ENCODE measurements around the gene FIGN.

Gene FIGN, protein sequence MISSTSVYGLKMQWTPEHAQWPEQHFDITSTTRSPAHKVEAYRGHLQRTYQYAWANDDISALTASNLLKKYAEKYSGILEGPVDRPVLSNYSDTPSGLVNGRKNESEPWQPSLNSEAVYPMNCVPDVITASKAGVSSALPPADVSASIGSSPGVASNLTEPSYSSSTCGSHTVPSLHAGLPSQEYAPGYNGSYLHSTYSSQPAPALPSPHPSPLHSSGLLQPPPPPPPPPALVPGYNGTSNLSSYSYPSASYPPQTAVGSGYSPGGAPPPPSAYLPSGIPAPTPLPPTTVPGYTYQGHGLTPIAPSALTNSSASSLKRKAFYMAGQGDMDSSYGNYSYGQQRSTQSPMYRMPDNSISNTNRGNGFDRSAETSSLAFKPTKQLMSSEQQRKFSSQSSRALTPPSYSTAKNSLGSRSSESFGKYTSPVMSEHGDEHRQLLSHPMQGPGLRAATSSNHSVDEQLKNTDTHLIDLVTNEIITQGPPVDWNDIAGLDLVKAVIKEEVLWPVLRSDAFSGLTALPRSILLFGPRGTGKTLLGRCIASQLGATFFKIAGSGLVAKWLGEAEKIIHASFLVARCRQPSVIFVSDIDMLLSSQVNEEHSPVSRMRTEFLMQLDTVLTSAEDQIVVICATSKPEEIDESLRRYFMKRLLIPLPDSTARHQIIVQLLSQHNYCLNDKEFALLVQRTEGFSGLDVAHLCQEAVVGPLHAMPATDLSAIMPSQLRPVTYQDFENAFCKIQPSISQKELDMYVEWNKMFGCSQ

DNA sequence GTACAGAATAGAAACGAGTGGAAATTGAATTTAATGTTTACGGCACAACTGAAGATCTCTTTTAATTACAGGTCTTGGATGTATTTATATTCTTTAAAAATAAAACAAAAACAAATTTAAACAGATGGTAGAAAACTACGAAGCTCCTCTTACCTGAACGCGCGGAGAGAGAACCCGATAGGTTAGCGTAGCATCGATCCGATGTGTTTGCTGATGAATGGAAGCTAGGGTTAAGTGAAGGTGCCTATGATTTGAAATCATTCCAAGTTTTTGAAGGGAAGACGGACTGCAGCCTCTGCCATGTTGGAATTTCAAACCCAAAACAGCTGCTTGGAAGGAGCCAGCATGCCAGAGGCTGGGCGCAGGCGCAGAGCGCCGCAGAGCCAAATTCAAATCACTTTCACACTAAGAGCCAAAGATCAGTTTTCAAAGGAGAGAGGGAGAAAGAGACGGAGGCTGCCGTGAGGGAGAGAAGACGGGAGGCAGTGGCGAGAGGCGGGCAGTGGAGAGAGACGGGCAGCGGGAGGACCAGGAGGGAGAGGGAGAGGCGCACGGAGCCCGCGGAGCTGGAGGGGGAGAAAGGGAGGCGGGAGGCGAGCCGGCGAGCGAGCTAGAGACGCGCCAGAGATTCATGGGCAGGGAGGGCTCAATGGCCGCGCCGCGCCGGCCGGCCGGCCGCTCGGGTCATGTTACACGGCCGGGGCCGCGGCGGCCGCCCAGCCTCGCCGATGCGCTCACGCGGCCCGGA is at the start of gene FIGN:
TSS of gene FIGN (minus strand) at position 324 of the 748 bp plus-strand sequence. CDS start 1,081 bp downstream, outside the sequence.
- peak; percentile 92 for DNase-seq

DNA sequence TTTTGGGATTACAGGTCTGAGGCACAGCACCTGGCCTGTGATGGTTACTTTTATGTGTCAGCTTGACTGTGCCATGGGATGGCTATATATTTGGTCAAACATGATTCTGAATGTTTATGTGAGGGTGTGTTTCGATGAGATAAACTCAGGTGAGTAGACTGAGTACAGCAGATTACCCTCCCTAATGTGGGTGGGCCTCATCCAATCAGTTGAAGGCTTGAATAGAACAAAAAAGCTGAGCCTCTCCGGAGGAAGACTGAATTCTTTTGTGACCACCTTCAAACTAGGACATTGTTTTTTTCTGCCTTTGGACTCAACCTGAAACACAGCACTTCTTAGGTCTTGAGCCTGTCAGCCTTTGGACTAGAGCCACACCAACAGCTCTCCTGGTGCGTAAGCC is 49.4 kb upstream of the FIGN start:
- DNase-seq = no peak

- no peak for DNase-seq
Observed at GRCh38 chr2:163779970-163780597, 44.3 kb upstream of the FIGN start.

DNA sequence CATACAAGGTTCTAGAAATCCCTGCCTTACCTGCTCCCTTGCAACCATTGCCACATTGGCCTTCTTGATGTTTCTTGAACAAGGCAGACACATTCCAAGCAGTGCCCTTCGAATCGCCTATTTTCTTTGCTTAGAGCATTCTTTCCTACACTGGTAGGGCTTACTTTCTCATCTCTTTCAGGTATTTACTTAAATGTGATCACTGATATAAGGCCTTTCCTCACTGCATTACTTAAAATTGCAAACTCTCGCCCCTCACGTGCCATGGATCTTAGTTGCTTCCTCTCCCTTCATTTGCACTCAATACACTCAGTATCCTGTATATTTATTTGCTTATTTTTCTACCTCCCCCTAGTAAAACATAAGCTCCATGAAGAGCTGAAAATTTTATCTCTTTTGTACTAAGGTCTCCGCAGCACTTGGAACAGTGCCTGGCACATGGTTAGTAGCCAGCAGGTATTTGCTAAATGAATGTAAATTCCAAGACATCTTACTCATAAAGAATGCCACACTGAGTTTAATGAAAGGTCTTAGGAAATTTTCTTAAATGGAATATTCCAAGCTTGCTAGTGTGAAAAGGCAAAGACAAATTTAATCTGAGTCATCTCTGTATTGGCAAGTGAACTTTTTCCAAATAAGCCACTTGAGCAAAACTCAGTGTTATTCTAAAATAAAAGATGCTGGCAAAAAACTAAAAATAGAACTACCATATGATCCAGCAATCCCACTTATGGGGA is 42.4 kb upstream of the FIGN start:
- DNase-seq = no peak

DNA sequence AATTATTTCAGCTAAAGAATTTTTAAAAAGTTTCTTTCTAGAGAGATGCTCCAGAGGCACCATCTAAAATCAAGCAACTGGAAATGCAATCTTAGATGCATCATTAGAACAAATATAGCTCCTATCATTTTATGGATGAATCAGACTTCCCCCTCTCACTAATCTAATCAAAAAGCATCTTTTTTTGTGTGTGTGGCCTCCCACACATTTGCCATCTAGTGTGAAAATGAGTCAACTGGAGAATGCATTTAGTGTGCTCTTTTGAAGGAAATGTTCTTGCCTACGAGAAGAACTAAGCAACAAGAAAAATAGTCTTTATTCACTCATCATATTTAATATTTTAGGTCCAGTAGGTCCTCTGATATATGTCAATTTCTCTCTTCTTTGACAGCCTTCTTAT is 39.5 kb upstream of the FIGN start:
- no peak for DNase-seq

GRCh38 chr2:163774862-163775261 is 39.1 kb upstream of the FIGN start:
- DNase-seq = no peak

- no peak for DNase-seq
Observed at GRCh38 chr2:163773276-163773675, 37.5 kb upstream of the FIGN start.

- DNase-seq = no peak
Observed at GRCh38 chr2:163771596-163771995, 35.8 kb upstream of the FIGN start.

GRCh38 chr2:163768881-163769695 is 33.3 kb upstream of the FIGN start:
- DNase-seq = no peak

GRCh38 chr2:163767097-163767496 is 31.3 kb upstream of the FIGN start:
- DNase-seq = no peak

GRCh38 chr2:163764566-163764965 is 28.8 kb upstream of the FIGN start:
- no peak for DNase-seq

DNA sequence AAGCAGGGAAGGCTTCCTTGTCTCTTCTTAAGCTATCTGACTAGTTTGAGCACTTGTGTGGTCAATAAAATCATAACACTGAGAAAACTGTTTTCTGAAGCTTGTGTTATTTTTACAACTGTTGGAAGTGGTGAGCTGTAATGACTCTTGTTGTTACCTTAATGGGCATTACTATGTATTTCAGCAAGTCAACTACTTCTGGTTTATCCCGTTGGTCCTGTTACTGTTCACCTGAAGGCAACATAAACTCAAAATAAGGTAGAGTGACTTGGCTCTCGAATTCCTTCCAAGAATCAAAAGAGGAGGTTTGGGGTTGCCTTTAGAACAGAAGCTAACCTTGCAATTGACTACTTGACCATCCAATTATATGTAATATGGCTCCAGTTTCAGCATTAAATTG is 23.2 kb upstream of the FIGN start:
- no peak for DNase-seq

DNA sequence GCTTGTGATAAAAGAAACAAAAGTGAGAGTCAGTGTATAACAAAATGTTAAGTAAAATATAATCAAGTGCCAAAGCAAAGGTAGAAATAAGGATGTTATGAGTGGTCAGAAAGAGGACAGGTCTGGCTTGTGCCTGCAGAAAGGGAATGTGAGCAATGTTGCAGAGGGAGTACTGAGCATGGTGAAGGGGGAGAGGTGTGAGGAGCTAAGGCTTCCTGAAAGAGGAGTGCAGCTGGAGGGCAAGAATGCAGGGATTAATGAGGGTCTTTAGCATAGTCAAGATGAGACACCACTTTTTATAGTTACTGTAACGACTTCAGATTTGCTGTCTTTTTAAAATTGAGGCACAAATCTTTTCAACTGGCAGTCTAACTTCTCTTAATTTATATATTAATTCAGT is 22.0 kb upstream of the FIGN start:
- DNase-seq = no peak

DNA sequence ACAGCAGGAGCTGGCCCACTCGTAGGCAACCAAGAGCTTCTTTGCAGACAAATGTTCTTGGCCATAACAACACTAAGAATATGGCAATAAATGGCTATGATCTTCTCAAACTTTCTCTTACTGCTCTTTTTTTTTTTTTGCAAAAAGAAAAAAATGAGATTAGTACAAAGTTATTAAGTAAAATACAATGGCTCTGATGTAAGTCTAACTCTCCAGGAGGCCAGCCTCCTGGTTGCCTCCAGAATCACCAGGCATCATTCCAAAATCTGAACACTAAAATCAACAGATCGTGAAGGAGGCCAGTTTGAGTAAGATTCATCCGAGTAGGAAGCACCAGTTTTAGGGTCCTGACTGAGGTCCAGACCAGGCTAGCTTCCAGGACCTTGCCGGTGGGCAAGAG is 20.8 kb upstream of the FIGN start:
- no peak for DNase-seq

DNA sequence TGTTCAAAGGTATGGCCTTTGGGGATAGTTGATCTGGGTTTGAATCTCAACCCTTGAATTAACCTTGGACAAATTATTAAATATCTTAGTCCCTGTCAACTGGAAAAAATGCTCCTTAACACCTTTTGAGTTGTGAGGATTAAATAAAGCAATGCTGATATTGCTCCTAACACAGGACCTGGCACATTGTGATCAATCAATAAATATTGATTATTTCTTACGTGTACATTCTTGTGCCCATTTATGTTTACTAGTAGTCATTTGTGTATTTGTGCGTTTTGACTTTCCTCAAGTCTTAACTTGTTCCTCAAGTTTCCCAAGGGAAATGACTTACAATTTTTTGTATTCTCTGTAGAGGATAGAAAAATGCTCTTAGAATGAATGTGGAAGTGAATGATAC is 19.6 kb upstream of the FIGN start:
- no peak for DNase-seq

DNA sequence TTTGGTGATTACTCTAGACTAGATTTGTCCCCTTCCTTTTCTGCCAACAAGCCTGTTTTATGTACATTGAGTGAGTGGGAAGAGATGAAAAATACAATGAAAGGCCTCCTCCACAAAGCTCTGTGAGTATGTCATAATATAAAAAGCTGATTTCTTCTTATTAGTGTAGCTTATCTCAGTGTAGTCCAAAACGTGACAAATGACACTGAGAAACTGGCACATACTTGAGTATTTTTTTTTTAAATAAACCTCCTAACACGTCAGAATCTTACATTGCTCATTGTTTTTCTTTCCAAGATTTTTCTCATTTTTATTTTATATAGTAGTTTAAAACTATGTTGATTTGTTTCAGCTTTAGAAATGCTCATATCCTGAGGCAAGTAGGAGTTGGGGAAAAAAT is 17.9 kb upstream of the FIGN start:
- no peak for DNase-seq

- DNase-seq = no peak
Observed at GRCh38 chr2:163752267-163752666, 16.5 kb upstream of the FIGN start.

- no peak for DNase-seq
Observed at GRCh38 chr2:163751696-163752095, 15.9 kb upstream of the FIGN start.

GRCh38 chr2:163748420-163748819 is 12.6 kb upstream of the FIGN start:
- no peak for DNase-seq

- DNase-seq = no peak
Observed at GRCh38 chr2:163741435-163741834, 5.6 kb upstream of the FIGN start.

- DNase-seq = no peak
Observed at GRCh38 chr2:163737563-163737962, 1.8 kb upstream of the FIGN start.

DNA sequence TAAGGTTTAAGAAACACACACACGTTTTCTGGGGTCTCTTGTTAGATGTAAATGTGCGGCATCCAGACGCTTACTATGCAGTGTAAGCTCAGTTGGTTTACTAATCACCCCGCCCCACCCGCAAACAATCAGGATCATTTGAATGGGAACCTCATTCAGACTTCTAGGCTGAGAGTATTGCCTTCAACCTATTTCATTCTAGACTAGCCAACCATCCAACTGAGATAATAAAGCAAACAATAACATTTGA is 1.3 kb upstream of the FIGN start:
- no peak for DNase-seq

Measured in retina (tissue), 1 donor.